ENCODE data around the gene TBR1. TPM values are rescaled to one million over a fixed set of nuclear protein-coding genes. Genes with fewer than 3 reads are reported as not detected.

Gene TBR1
- total and polyA plus RNA-seq, 7 donors: not detected

GRCh38 chr2:161425728-161426454 is 9.8 kb downstream of the TBR1 start:
- Histone ChIP-seq H3K27me3 (peaks cover 57 to 97% (median 82%) of the 10 kb centered on the region in 3 donors), H3K27ac (no peak overlapping the region), H3K4me3 (no peak overlapping the region), H3K36me3 (no peaks in the 10 kb centered on the region), H3K4me1 (peaks cover 0 to 36% (median 18%) of the 10 kb centered on the region in 4 donors), H3K9me3 (no peaks in the 10 kb centered on the region)
- TF ChIP-seq EP300 (IDR thresholded peaks at IDR 0.05) (no peak), POLR2AphosphoS5 (IDR thresholded peaks at IDR 0.05) (peak in 1 of 4 donors; percentile 35)
- intact Hi-C loops (cut with DNase I): no loop called here
- 23 to 31% methylated on average over 17 of the region's 17 CpGs for WGBS, 2 donors
- DNase-seq: no peak

- DNase-seq: no peak
- Histone ChIP-seq H3K36me3 (no peaks in the 10 kb centered on the region), H3K27me3 (peaks cover 57 to 91% (median 76%) of the 10 kb centered on the region in 3 donors), H3K9me3 (no peaks in the 10 kb centered on the region), H3K4me3 (no peak overlapping the region), H3K4me1 (peaks cover 0 to 36% (median 18%) of the 10 kb centered on the region in 4 donors), H3K27ac (no peak overlapping the region)
- TF ChIP-seq CTCF (IDR thresholded peaks at IDR 0.05) (no peak), POLR2A (IDR thresholded peaks at IDR 0.05) (no peak), POLR2AphosphoS5 (IDR thresholded peaks at IDR 0.05) (no peak), EP300 (IDR thresholded peaks at IDR 0.05) (no peak)
- WGBS, 2 donors: 16 to 23% methylated on average over 13 of the region's 13 CpGs
- intact Hi-C loops (cut with DNase I): no loop called here
Observed at GRCh38 chr2:161426455-161426921, 10.4 kb downstream of the TBR1 start.

- no peak for DNase-seq
- intact Hi-C loops (cut with DNase I): no loop called here
- Histone ChIP-seq H3K36me3 (no peaks in the 10 kb centered on the region), H3K27ac (no peak overlapping the region), H3K4me3 (peak overlapping the region in 3 of 4 donors; percentile 6 to 24 (median 9)), H3K9me3 (no peaks in the 10 kb centered on the region), H3K27me3 (peaks cover 57 to 85% (median 73%) of the 10 kb centered on the region in 3 donors), H3K4me1 (peaks cover 0 to 36% (median 18%) of the 10 kb centered on the region in 4 donors)
- TF ChIP-seq POLR2A (IDR thresholded peaks at IDR 0.05) (no peak), POLR2AphosphoS5 (IDR thresholded peaks at IDR 0.05) (no peak), CTCF (IDR thresholded peaks at IDR 0.05) (no peak), EP300 (IDR thresholded peaks at IDR 0.05) (no peak)
- WGBS, 2 donors: 4 to 5% methylated on average over 54 of the region's 54 CpGs
Observed at GRCh38 chr2:161426922-161427663, 11.0 kb downstream of the TBR1 start.

- no peak for DNase-seq
- TF ChIP-seq EP300 (IDR thresholded peaks at IDR 0.05) (no peak), CTCF (IDR thresholded peaks at IDR 0.05) (no peak), POLR2AphosphoS5 (IDR thresholded peaks at IDR 0.05) (no peak), POLR2A (IDR thresholded peaks at IDR 0.05) (no peak)
- Histone ChIP-seq H3K27me3 (peaks cover 49 to 76% (median 65%) of the 10 kb centered on the region in 3 donors), H3K36me3 (no peaks in the 10 kb centered on the region), H3K4me1 (peaks cover 0 to 36% (median 18%) of the 10 kb centered on the region in 4 donors), H3K27ac (no peak overlapping the region), H3K9me3 (no peaks in the 10 kb centered on the region), H3K4me3 (peak overlapping the region in 1 of 4 donors; percentile 0)
- intact Hi-C loops (cut with DNase I): no loop called here
- WGBS, 2 donors: 28 to 46% methylated on average over 64 of the region's 64 CpGs
Observed at GRCh38 chr2:161427664-161428587, 11.8 kb downstream of the TBR1 start.
